A549 treated with GW870086 at 1 μM for 4 hours (cell line): ENCODE data around the gene ALDOA. TPM values are rescaled to one million over a fixed set of nuclear protein-coding genes. Genes with fewer than 3 reads are reported as not detected.

Source experiments
- total RNA-seq: library from RNA; stranded (reverse); fragments of 200-300 nt; extraction: Qiagen RNA extraction; gene quantifications from 5 replicates; pipeline ENCODE4 v1.2.3, GENCODE V29; 2022; ENCODE audit warnings: low read depth

ALDOA gene
- total RNA-seq, result 1,570 to 1,920 TPM (median 1,807 TPM) in 5 replicates

DNA sequence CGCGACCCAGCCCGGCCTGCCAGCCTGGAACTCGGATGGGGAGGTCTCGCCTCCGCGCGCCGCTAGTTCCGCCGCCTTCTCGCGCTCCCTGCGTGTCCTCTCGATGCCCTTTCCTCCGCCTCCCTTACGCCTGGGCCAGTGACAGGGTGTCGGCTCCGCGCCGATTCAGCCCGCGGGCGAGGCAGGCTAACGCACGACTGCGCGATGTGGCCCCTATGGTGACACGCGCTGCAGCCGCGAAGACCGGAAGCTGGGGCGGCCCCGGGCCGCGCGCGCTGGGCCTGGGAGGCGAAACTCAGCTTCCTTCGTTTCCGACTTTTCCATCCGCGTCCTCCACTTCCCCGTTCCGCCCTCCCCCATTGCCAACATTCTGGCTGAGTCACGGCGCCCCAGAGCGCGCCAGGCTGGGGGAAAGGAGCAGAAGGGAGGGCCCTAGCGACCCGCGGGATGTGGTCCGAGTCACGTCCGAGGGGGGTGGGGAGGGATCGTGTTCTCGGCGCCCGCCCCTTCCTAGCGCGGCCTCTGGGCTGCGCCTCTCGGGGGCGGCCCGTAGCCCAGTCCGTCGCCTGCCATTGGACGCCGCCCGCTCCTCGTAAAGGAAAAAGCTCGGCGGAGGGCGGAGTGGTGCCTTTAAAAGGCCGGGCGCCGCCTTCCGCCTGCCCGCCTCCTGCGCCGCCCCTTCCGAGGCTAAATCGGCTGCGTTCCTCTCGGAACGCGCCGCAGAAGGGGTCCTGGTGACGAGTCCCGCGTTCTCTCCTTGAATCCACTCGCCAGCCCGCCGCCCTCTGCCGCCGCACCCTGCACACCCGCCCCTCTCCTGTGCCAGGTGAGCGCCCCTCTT lies at the start of gene ALDOA:
Gene ALDOA (plus strand): TSS at position 659 of the 841 bp plus-strand sequence. CDS start 1,138 bp downstream, outside the sequence.

GRCh38 chr16:30022887-30023286 lies 42.7 kb upstream of the ALDOA start, which contains the start of gene C16orf92:
TSS of gene C16orf92 (plus strand) at chr16:30023198. CDS start at chr16:30023341, 143 bp downstream.

DNA sequence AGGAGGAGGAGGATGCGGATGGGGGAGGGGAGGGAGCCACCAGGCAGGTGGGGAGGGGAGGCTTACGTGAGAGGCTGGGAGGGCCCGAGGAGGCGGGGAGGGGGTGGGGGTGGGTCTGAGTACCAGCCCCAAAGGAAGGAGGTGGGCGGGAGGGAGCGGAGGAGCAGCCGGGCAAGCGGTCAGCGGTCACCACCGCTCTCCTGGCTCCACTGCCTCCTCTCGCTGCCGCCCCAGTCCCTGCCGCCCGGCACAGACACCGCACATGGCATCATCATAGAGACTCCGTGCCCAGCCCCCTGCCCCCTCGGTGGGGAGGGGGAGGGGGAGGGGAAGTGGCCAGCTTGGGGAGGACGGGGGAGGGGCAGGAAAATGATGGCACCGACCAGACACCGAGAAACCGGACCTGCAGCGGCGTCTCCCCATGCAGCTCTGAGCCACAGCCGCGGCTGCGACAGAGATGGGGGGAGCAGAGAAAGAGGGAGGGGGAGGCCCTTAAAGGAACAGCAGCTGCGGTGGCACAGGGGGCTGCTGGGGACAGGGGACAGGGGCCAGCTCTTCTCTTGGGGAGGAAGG lies 34.6 kb upstream of the ALDOA start, which contains the start of gene TLCD3B:
Gene TLCD3B (minus strand): TSS at position 431 of the 573 bp plus-strand sequence. CDS start 744 bp downstream, outside the sequence.

GRCh38 chr16:30075503-30076275 lies 10.1 kb downstream of the ALDOA start, which contains the start of gene PPP4C:
TSS of gene PPP4C (plus strand) at chr16:30075994. CDS start at chr16:30076378, 384 bp downstream.

GRCh38 chr16:30091474-30092372 lies 26.2 kb downstream of the ALDOA start, which contains the start of gene TBX6:
TSS of gene TBX6 (minus strand) at chr16:30091924. CDS start at chr16:30091193, 731 bp downstream.

DNA sequence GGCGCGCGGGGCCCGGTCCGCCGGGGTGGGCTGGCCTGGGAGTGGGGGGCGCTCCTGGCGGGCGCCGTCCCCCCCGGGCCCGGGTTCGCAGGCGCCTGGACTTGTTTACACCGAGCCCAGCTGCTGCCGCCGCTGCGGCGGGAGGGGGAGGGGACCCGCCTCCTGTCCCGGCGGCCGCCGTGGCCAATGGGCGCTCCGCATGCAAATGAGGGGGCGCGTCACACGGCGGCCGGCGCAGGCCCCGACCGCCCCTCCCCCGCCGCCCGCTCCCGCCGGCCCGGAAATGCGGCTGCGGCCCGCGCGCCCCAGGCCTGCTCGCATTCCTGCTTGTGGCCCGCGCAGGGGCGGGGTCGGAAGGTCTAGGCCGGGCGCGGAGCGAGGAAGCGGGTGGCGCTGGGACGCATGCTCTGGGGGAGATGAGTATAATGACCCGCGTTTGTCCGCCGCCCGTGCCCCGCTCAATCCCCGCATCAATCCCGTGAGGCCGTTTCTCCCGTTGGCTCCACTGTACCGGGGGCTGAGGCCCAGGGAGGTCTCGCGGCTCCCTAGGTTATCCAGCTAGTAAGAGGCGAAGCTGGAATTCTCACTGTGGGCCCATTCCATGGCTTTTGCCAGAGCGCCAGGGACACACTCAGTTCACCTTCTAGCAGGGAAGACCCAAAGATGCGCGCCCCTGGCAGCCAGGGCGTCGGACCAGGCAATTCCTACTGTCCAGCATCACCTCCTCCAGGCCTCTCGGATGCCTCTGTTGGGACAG lies 30.7 kb downstream of the ALDOA start, which contains the start of gene YPEL3:
Gene YPEL3 (minus strand): TSS at position 109 of the 757 bp plus-strand sequence. CDS start 731 bp downstream, outside the sequence.

GRCh38 chr16:30113031-30113710 lies 47.6 kb downstream of the ALDOA start, which contains the start of gene GDPD3:
TSS of gene GDPD3 (minus strand) at chr16:30113537. CDS start at chr16:30113478, 59 bp downstream.

Other genes with a start within 250 kb of the ALDOA start
- 36.8 to 45.5 TPM (median 40.2 TPM) in 5 replicates for gene PAGR1, start 249.6 kb upstream of the ALDOA start, total RNA-seq
- gene MVP, start 245.3 kb upstream of the ALDOA start, total RNA-seq, result 123 to 143 TPM (median 140 TPM) in 5 replicates
- gene CDIPT, start 202.5 kb upstream of the ALDOA start, total RNA-seq, result 63.2 to 92.0 TPM (median 89.5 TPM) in 5 replicates
- gene SEZ6L2, start 166.2 kb upstream of the ALDOA start, total RNA-seq, result 17.0 to 21.8 TPM (median 20.7 TPM) in 5 replicates
- 15.9 to 27.5 TPM (median 23.8 TPM) in 5 replicates for gene ASPHD1, start 165.3 kb upstream of the ALDOA start, total RNA-seq
- 12.0 to 15.6 TPM (median 15.4 TPM) in 5 replicates for gene KCTD13, start 139.5 kb upstream of the ALDOA start, total RNA-seq
- 81.2 to 101 TPM (median 94.7 TPM) in 5 replicates for gene TMEM219, start 103.7 kb upstream of the ALDOA start, total RNA-seq
- gene TAOK2, start 91.9 kb upstream of the ALDOA start, total RNA-seq, result 24.7 to 33.4 TPM (median 31.0 TPM) in 5 replicates
- 13.9 to 14.9 TPM (median 14.3 TPM) in 5 replicates for gene HIRIP3, start 70.1 kb upstream of the ALDOA start, total RNA-seq
- 95.8 to 108 TPM (median 104 TPM) in 5 replicates for gene INO80E, start 69.5 kb upstream of the ALDOA start, total RNA-seq
- gene DOC2A, start 54.7 kb upstream of the ALDOA start, total RNA-seq, result 1.7 to 2.3 TPM (median 1.9 TPM) in 5 replicates
- gene C16orf92, start 42.6 kb upstream of the ALDOA start, total RNA-seq, result not detected in 5 replicates
- 0.10 to 0.31 TPM (median 0.23 TPM) in 5 replicates for gene TLCD3B, start 34.5 kb upstream of the ALDOA start, total RNA-seq
- gene PPP4C, start 10.2 kb downstream of the ALDOA start, total RNA-seq, result 125 to 145 TPM (median 144 TPM) in 5 replicates
- gene TBX6, start 26.2 kb downstream of the ALDOA start, total RNA-seq, result 0.13 to 0.25 TPM (median 0.18 TPM) in 5 replicates
- 5.5 to 8.8 TPM (median 8.1 TPM) in 5 replicates for gene YPEL3, start 30.5 kb downstream of the ALDOA start, total RNA-seq
- 1.4 to 2.4 TPM (median 2.1 TPM) in 5 replicates for gene GDPD3, start 47.8 kb downstream of the ALDOA start, total RNA-seq
- 32.6 to 35.7 TPM (median 33.8 TPM) in 5 replicates for gene MAPK3, start 57.5 kb downstream of the ALDOA start, total RNA-seq
- 2.2 to 4.3 TPM (median 3.7 TPM) in 5 replicates for gene CORO1A, start 117.8 kb downstream of the ALDOA start, total RNA-seq
- 156 to 240 TPM (median 209 TPM) in 5 replicates for gene BOLA2B, start 127.9 kb downstream of the ALDOA start, total RNA-seq
- gene SLX1A, start 128.1 kb downstream of the ALDOA start, total RNA-seq, result 7.0 to 14.1 TPM (median 8.1 TPM) in 5 replicates
- 5.6 to 8.7 TPM (median 7.3 TPM) in 5 replicates for gene SULT1A3, start 133.5 kb downstream of the ALDOA start, total RNA-seq
- gene NPIPB13, start 182.7 kb downstream of the ALDOA start, total RNA-seq, result 0.86 to 3.0 TPM (median 2.1 TPM) in 5 replicates